HG03064 (cell line): ENCODE measurements around the gene TINAGL1.

Experiments used
- ATAC-seq: cut with Tn5 transposase; IDR thresholded peaks from one replicate; pipeline ENCODE4 v1.9.1; 2021; ENCODE audit warnings: low read depth; ENCODE audit not compliant: unreplicated experiment

TINAGL1 gene

GRCh38 chr1:31567956-31568570 lies 8.3 kb upstream of the TINAGL1 start:
- ATAC-seq: no peak

- no peak for ATAC-seq
These were observed 7.3 kb upstream of the TINAGL1 start for GRCh38 chr1:31568895-31569595.

- no peak for ATAC-seq
These were observed 6.6 kb upstream of the TINAGL1 start for GRCh38 chr1:31569596-31570173.

GRCh38 chr1:31570228-31570627 lies 6.1 kb upstream of the TINAGL1 start:
- ATAC-seq: no peak

- no peak for ATAC-seq
These were observed 5.4 kb upstream of the TINAGL1 start for GRCh38 chr1:31570906-31571305.

- no peak for ATAC-seq
These were observed 4.7 kb upstream of the TINAGL1 start for GRCh38 chr1:31571340-31572295.

- ATAC-seq: no peak
These were observed 3.8 kb upstream of the TINAGL1 start for GRCh38 chr1:31572323-31573104.

- no peak for ATAC-seq
These were observed 3.1 kb upstream of the TINAGL1 start for GRCh38 chr1:31573261-31573660.

- no peak for ATAC-seq
These were observed 1.5 kb upstream of the TINAGL1 start for GRCh38 chr1:31574749-31575368.

GRCh38 chr1:31575369-31576140 lies 760 bp upstream of the TINAGL1 start:
- no peak for ATAC-seq

GRCh38 chr1:31576743-31577455 lies 584 bp downstream of the TINAGL1 start:
- no peak for ATAC-seq

- ATAC-seq: no peak
These were observed 1.3 kb downstream of the TINAGL1 start for GRCh38 chr1:31577515-31578192.

- no peak for ATAC-seq
These were observed 3.1 kb downstream of the TINAGL1 start for GRCh38 chr1:31579374-31579773.

GRCh38 chr1:31580513-31580870 lies 4.2 kb downstream of the TINAGL1 start:
- no peak for ATAC-seq

- ATAC-seq: no peak
These were observed 4.7 kb downstream of the TINAGL1 start for GRCh38 chr1:31580891-31581603.

- ATAC-seq: no peak
These were observed 5.8 kb downstream of the TINAGL1 start for GRCh38 chr1:31581821-31582810.
